ENCODE measurements around the gene GJD2. TPM values are rescaled to one million over a fixed set of nuclear protein-coding genes. Genes with fewer than 3 reads are reported as not detected.

GJD2 gene
- total and polyA plus RNA-seq, 2 donors (not counting 1 experiment from before 2014, with no cell fraction given) = not detected

- Histone ChIP-seq H3K4me2 (replicated peaks; ENCODE audit: low read depth, low read length, poor library complexity, severe bottlenecking) (no peak overlapping the region), H3K36me3 (replicated peaks in 1 of 2; ENCODE audit: control extremely low read depth in 1 of 2, control insufficient read depth in 1 of 2, extremely low read depth in 1 of 2, insufficient read depth in 2 of 2, low read length in 1 of 2) (no peaks in the 10 kb centered on the region), H3K9me3 (ENCODE audit: control extremely low read depth in 1 of 3, control insufficient read depth in 2 of 3, insufficient read depth in 1 of 3, low read length in 2 of 3) (peaks cover 0 to 3% (median 0%) of the 10 kb centered on the region in 3 donors), H4K20me1 (ENCODE audit: control insufficient read depth, insufficient read depth, low read length, poor library complexity, severe bottlenecking) (no peaks in the 10 kb centered on the region), H3K79me2 (ENCODE audit: control insufficient read depth, insufficient read depth, low read length) (no peaks in the 10 kb centered on the region), H3K4me1 (ENCODE audit: control insufficient read depth in 2 of 2, insufficient read depth in 2 of 2, low read length in 2 of 2) (no peaks in the 10 kb centered on the region), H3K27ac (ENCODE audit: low read length in 2 of 2) (no peak overlapping the region), H3K27me3 (replicated peaks in 1 of 4; ENCODE audit: control extremely low read depth in 1 of 4, control insufficient read depth in 3 of 4, insufficient read depth in 4 of 4, low read length in 3 of 4) (peaks cover 0 to 12% (median 4%) of the 10 kb centered on the region in 4 experiments), H3K4me3 (ENCODE audit: control extremely low read depth in 1 of 5, extremely low read depth in 1 of 5, insufficient read depth in 1 of 5, low read depth in 2 of 5, low read length in 4 of 5) (no peak overlapping the region), H3K9ac (ENCODE audit: low read length) (no peak overlapping the region), H2AFZ (ENCODE audit: insufficient read depth, low read depth, low read length, poor library complexity, severe bottlenecking) (no peak overlapping the region)
- WGBS (ENCODE audit: insufficient coverage) = 100% methylated on average over 1 of the region's 2 CpGs
- Mint-ChIP-seq H3K27ac (no peak overlapping the region), H3K4me3 (no peak overlapping the region), H3K4me1 (no peaks in the 10 kb centered on the region), H3K9me3 (ENCODE audit: insufficient read depth) (peaks cover 2% of the 10 kb centered on the region), H3K27me3 (peaks cover 35% of the 10 kb centered on the region)
- ATAC-seq (ENCODE audit: low read depth) = no peak
- no peak for DNase-seq
- ChIA-PET CTCF (no interaction called here), POLR2A (no interaction called here)
- intact Hi-C loops (cut with micrococcal nuclease) = no loop called here
- TF ChIP-seq CTCF (IDR thresholded peaks at IDR 0.05) (no peak), EZH2 (IDR thresholded peaks at IDR 0.05; ENCODE audit: borderline replicate concordance, insufficient read depth, low read depth, low read length, poor library complexity, severe bottlenecking) (no peak)
These were observed 28.2 kb downstream of the GJD2 start for GRCh38 chr15:34726406-34727100.

- Histone ChIP-seq H3K4me1 (ENCODE audit: control insufficient read depth in 2 of 2, insufficient read depth in 2 of 2, low read length in 2 of 2) (no peaks in the 10 kb centered on the region), H3K27ac (ENCODE audit: low read length in 2 of 2) (no peak overlapping the region), H3K9ac (ENCODE audit: low read length) (no peak overlapping the region), H3K9me3 (ENCODE audit: control extremely low read depth in 1 of 3, control insufficient read depth in 2 of 3, insufficient read depth in 1 of 3, low read length in 2 of 3) (peaks cover 0 to 3% (median 0%) of the 10 kb centered on the region in 3 donors), H3K4me3 (ENCODE audit: control extremely low read depth in 1 of 5, extremely low read depth in 1 of 5, insufficient read depth in 1 of 5, low read depth in 2 of 5, low read length in 4 of 5) (no peak overlapping the region), H3K79me2 (ENCODE audit: control insufficient read depth, insufficient read depth, low read length) (no peaks in the 10 kb centered on the region), H3K36me3 (replicated peaks in 1 of 2; ENCODE audit: control extremely low read depth in 1 of 2, control insufficient read depth in 1 of 2, extremely low read depth in 1 of 2, insufficient read depth in 2 of 2, low read length in 1 of 2) (no peaks in the 10 kb centered on the region), H3K4me2 (replicated peaks; ENCODE audit: low read depth, low read length, poor library complexity, severe bottlenecking) (no peak overlapping the region), H3K27me3 (replicated peaks in 1 of 4; ENCODE audit: control extremely low read depth in 1 of 4, control insufficient read depth in 3 of 4, insufficient read depth in 4 of 4, low read length in 3 of 4) (peaks cover 0 to 12% (median 4%) of the 10 kb centered on the region in 4 experiments), H2AFZ (ENCODE audit: insufficient read depth, low read depth, low read length, poor library complexity, severe bottlenecking) (no peak overlapping the region), H4K20me1 (ENCODE audit: control insufficient read depth, insufficient read depth, low read length, poor library complexity, severe bottlenecking) (no peaks in the 10 kb centered on the region)
- Mint-ChIP-seq H3K4me1 (no peaks in the 10 kb centered on the region), H3K27me3 (peaks cover 44% of the 10 kb centered on the region), H3K9me3 (ENCODE audit: insufficient read depth) (peaks cover 2% of the 10 kb centered on the region), H3K4me3 (no peak overlapping the region), H3K27ac (no peak overlapping the region)
- intact Hi-C loops (cut with micrococcal nuclease) = no loop called here
- ATAC-seq (ENCODE audit: low read depth) (no peak), DNase-seq (no peak)
- CTCF ChIA-PET = no interaction called here
- WGBS (ENCODE audit: insufficient coverage) = 100% methylated on average over 1 of the region's 2 CpGs
- POLR2A ChIA-PET = no interaction called here
- TF ChIP-seq CTCF (IDR thresholded peaks at IDR 0.05) (no peak), EZH2 (IDR thresholded peaks at IDR 0.05; ENCODE audit: borderline replicate concordance, insufficient read depth, low read depth, low read length, poor library complexity, severe bottlenecking) (no peak)
These were observed 29.2 kb downstream of the GJD2 start for GRCh38 chr15:34725556-34725955.
